Vagina (tissue), 2 donors: Measurements from ENCODE around the gene SPTBN4. TPM values are rescaled to one million over a fixed set of nuclear protein-coding genes. Genes with fewer than 3 reads are reported as not detected.

ENCODE experiments used
- DNase-seq, 2 donors: peaks; one replicate each; pipeline ENCODE4 v3.0.0-alpha.2; 2017; ENCODE audit errors: extremely low spot score in 2 of 2
- H3K27ac ChIP-seq: fragments of 200-600 bp; sonication (generic); one replicate; pipeline ENCODE4 v1.5.1; 2019
- H3K27me3 ChIP-seq: fragments of 200-600 bp; sonication (generic); one replicate; pipeline ENCODE4 v1.5.1; 2019
- H3K36me3 ChIP-seq, 2 donors: fragments of 200-600 bp; sonication (generic); one replicate each; pipeline ENCODE4 v1.5.1; 2017 to 2019
- H3K4me1 ChIP-seq: fragments of 200-600 bp; sonication (generic); one replicate; pipeline ENCODE4 v1.5.1; 2019
- H3K4me3 ChIP-seq, 2 donors: fragments of 200-600 bp; sonication (generic); 1 replicate in 1 of 2; 2 replicates in 1 of 2; pipeline ENCODE4 v1.5.1; 2016 to 2019
- H3K9me3 ChIP-seq: fragments of 200-600 bp; sonication (generic); one replicate; pipeline ENCODE4 v1.5.1; 2019
- CTCF ChIP-seq, 3 experiments: fragments of 450-650 bp in 2 of 3; fragments of 200-600 bp in 1 of 3; sonication (generic) in 1 of 3; IDR thresholded peaks; one replicate each; pipeline ENCODE4 v1.5.1; 2017 to 2019; ENCODE audit warnings: antibody characterized with exemption in 3 of 3, mild to moderate bottlenecking in 2 of 3, moderate library complexity in 2 of 3
- POLR2A ChIP-seq, 2 donors: fragments of 450-650 bp; IDR thresholded peaks; one replicate each; pipeline ENCODE4 v1.6.1; 2017; ENCODE audit warnings: antibody characterized with exemption in 2 of 2, mild to moderate bottlenecking in 2 of 2, moderate library complexity in 2 of 2
- POLR2AphosphoS5 ChIP-seq, 2 donors: sonication (generic); formaldehyde crosslinking; IDR thresholded peaks; one replicate each; pipeline ENCODE4 v1.9.0; 2017; ENCODE audit warnings: antibody characterized with exemption in 2 of 2, mild to moderate bottlenecking in 2 of 2, low read depth in 1 of 2; ENCODE audit not compliant: insufficient read depth in 1 of 2
- intact Hi-C: fragments of 100-400 bp; cut with DNase I; formaldehyde crosslinking; loops from one replicate; pipeline ENCODE4 v1.15.1; 2023
- total RNA-seq: library from RNA; depleted of rRNA; stranded (reverse); fragments of >200 nt; gene quantifications from one replicate; pipeline ENCODE4 v1.2.3, GENCODE V29; 2016

The SPTBN4 gene
- total RNA-seq, 1 donor from 2014 or later = 1.7 TPM

- Histone ChIP-seq H3K4me3 (peak overlapping the region; percentile 69 to 78), H3K9me3 (no peaks in the 10 kb centered on the region), H3K36me3 (no peaks in the 10 kb centered on the region), H3K27ac (peak overlapping the region; percentile 97), H3K4me1 (peaks cover 88% of the 10 kb centered on the region), H3K27me3 (no peaks in the 10 kb centered on the region)
- no peak for DNase-seq
- TF ChIP-seq POLR2AphosphoS5 (IDR thresholded peaks at IDR 0.05; ENCODE audit: insufficient read depth in 1 of 2, low read depth in 1 of 2) = peak in 1 of 2 donors; percentile 71
- TF ChIP-seq CTCF (IDR thresholded peaks at IDR 0.05) = peak in 1 of 3 experiments; percentile 51
- TF ChIP-seq POLR2A (IDR thresholded peaks at IDR 0.05) = peak in 1 of 2 donors; percentile 6
- intact Hi-C loops = loop anchor here (10.0 kb wide), 1 partner anchor 171 kb away; no protein-coding TSS in a partner anchor
Observed at GRCh38 chr19:40605216-40605971, 138.6 kb downstream of the SPTBN4 start.

GRCh38 chr19:40607311-40608239 is 140.8 kb downstream of the SPTBN4 start:
- intact Hi-C loops = loop anchor here (10.0 kb wide), 1 partner anchor 173 kb away; no protein-coding TSS in a partner anchor
- peaks cover 80% of the 10 kb centered on the region for H3K4me1 ChIP-seq
- TF ChIP-seq POLR2AphosphoS5 (IDR thresholded peaks at IDR 0.05; ENCODE audit: insufficient read depth in 1 of 2, low read depth in 1 of 2) (peak in 1 of 2 donors; percentile 59), CTCF (IDR thresholded peaks at IDR 0.05) (no peak)
- H3K9me3 ChIP-seq = no peaks in the 10 kb centered on the region
- H3K27ac ChIP-seq = peak overlapping the region; percentile 97
- DNase-seq = no peak
- H3K4me3 ChIP-seq = no peak overlapping the region
- H3K27me3 ChIP-seq = no peaks in the 10 kb centered on the region
- H3K36me3 ChIP-seq = no peaks in the 10 kb centered on the region

- H3K27me3 ChIP-seq = no peaks in the 10 kb centered on the region
- intact Hi-C loops = loop anchor here (10.0 kb wide), 1 partner anchor 173 kb away; no protein-coding TSS in a partner anchor
- no peak overlapping the region for H3K4me3 ChIP-seq
- no peak for TF ChIP-seq CTCF (IDR thresholded peaks at IDR 0.05)
- TF ChIP-seq POLR2A (IDR thresholded peaks at IDR 0.05) = no peak
- TF ChIP-seq POLR2AphosphoS5 (IDR thresholded peaks at IDR 0.05; ENCODE audit: insufficient read depth in 1 of 2, low read depth in 1 of 2) = no peak
- no peaks in the 10 kb centered on the region for H3K36me3 ChIP-seq
- no peak for DNase-seq
- no peaks in the 10 kb centered on the region for H3K9me3 ChIP-seq
- peaks cover 76% of the 10 kb centered on the region for H3K4me1 ChIP-seq
- H3K27ac ChIP-seq = peak overlapping the region; percentile 97
Observed at GRCh38 chr19:40608240-40608621, 141.4 kb downstream of the SPTBN4 start.

GRCh38 chr19:40608957-40609356 is 142.2 kb downstream of the SPTBN4 start:
- no peak for DNase-seq
- Histone ChIP-seq H3K9me3 (no peaks in the 10 kb centered on the region), H3K36me3 (no peaks in the 10 kb centered on the region), H3K4me1 (peaks cover 81% of the 10 kb centered on the region), H3K27ac (peak overlapping the region; percentile 88), H3K4me3 (peak overlapping the region; percentile 39 to 48), H3K27me3 (no peaks in the 10 kb centered on the region)
- TF ChIP-seq POLR2AphosphoS5 (IDR thresholded peaks at IDR 0.05; ENCODE audit: insufficient read depth in 1 of 2, low read depth in 1 of 2) (no peak), POLR2A (IDR thresholded peaks at IDR 0.05) (no peak), CTCF (IDR thresholded peaks at IDR 0.05) (no peak)
- intact Hi-C loops = loop anchor here (10.0 kb wide), 1 partner anchor 174 kb away; no protein-coding TSS in a partner anchor
